IPS-NIHi7 (cell line): ENCODE results near the gene DRD2.

Source experiments
- DNase-seq: peaks from one replicate; pipeline ENCODE4 v3.0.0; 2012; ENCODE audit warnings: mixed read lengths; ENCODE audit errors: extremely low spot score

The DRD2 gene

GRCh38 chr11:113484223-113484622, 9.0 kb upstream of the DRD2 start:
- DNase-seq, result no peak

GRCh38 chr11:113481672-113482071, 6.5 kb upstream of the DRD2 start:
- DNase-seq, result no peak

GRCh38 chr11:113481226-113481625, 6.0 kb upstream of the DRD2 start:
- no peak for DNase-seq

- DNase-seq, result peak; percentile 80
Measured at GRCh38 chr11:113477321-113477720, 2.1 kb upstream of the DRD2 start.

GRCh38 chr11:113476553-113476952, 1.4 kb upstream of the DRD2 start:
- no peak for DNase-seq

- peak; percentile 92 for DNase-seq
Measured at GRCh38 chr11:113474362-113475159, 637 bp downstream of the DRD2 start.

- DNase-seq, result no peak
Measured at GRCh38 chr11:113473983-113474361, 1.2 kb downstream of the DRD2 start.

- DNase-seq, result no peak
Measured at GRCh38 chr11:113472471-113472870, 2.7 kb downstream of the DRD2 start.

- peak; percentile 31 for DNase-seq
Measured at GRCh38 chr11:113470233-113470632, 5.0 kb downstream of the DRD2 start.

GRCh38 chr11:113468726-113469345, 6.4 kb downstream of the DRD2 start:
- DNase-seq, result no peak

GRCh38 chr11:113467545-113467944, 7.7 kb downstream of the DRD2 start:
- no peak for DNase-seq

- DNase-seq, result no peak
Measured at GRCh38 chr11:113465786-113466185, 9.4 kb downstream of the DRD2 start.

GRCh38 chr11:113464416-113464815, 10.8 kb downstream of the DRD2 start:
- no peak for DNase-seq

- DNase-seq, result no peak
Measured at GRCh38 chr11:113462830-113463229, 12.4 kb downstream of the DRD2 start.

- no peak for DNase-seq
Measured at GRCh38 chr11:113461639-113462038, 13.6 kb downstream of the DRD2 start.

GRCh38 chr11:113460469-113460868, 14.7 kb downstream of the DRD2 start:
- DNase-seq, result no peak

- DNase-seq, result no peak
Measured at GRCh38 chr11:113458189-113458588, 17.0 kb downstream of the DRD2 start.

- DNase-seq, result peak; percentile 58
Measured at GRCh38 chr11:113457784-113458183, 17.4 kb downstream of the DRD2 start.

GRCh38 chr11:113454455-113454854, 20.7 kb downstream of the DRD2 start:
- DNase-seq, result no peak

- no peak for DNase-seq
Measured at GRCh38 chr11:113449743-113450142, 25.5 kb downstream of the DRD2 start.

GRCh38 chr11:113448316-113448677, 26.9 kb downstream of the DRD2 start:
- no peak for DNase-seq

- no peak for DNase-seq
Measured at GRCh38 chr11:113447621-113448315, 27.4 kb downstream of the DRD2 start.

GRCh38 chr11:113446938-113447337, 28.3 kb downstream of the DRD2 start:
- no peak for DNase-seq
